Measurements from ENCODE around the gene PPM1J. TPM values are rescaled to one million over a fixed set of nuclear protein-coding genes. Genes with fewer than 3 reads are reported as not detected.

Gene PPM1J
- total RNA-seq, 1 experiment from 2014 or later: 0.52 TPM

- no peak for DNase-seq (ENCODE audit: low spot score)
- POLR2A ChIA-PET (ENCODE audit: low non-redundant PET): no interaction called here
- H3K27ac ChIP-seq (ENCODE audit: low read depth, low read length, poor library complexity, severe bottlenecking): no peak overlapping the region
- no peaks in the 10 kb centered on the region for H3K27me3 ChIP-seq (replicated peaks; ENCODE audit: insufficient read depth, low read depth, low read length, poor library complexity)
- intact Hi-C loops (cut with micrococcal nuclease; ENCODE audit: unreplicated experiment): no loop called here
- H3K4me1 ChIP-seq (ENCODE audit: insufficient read depth, low read length, poor library complexity, severe bottlenecking): no peaks in the 10 kb centered on the region
- no peak overlapping the region for H3K4me3 ChIP-seq (ENCODE audit: low read depth, low read length, poor library complexity, severe bottlenecking)
- no peak for TF ChIP-seq EZH2 (IDR thresholded peaks at IDR 0.05; ENCODE audit: borderline replicate concordance, low read depth, low read length, poor library complexity, severe bottlenecking)
- TF ChIP-seq CTCF (conservative IDR thresholded peaks at IDR 0.05; ENCODE audit: low read depth, low read length): no peak
- H3K9me3 ChIP-seq (ENCODE audit: low read depth, low read length, poor library complexity, severe bottlenecking): no peaks in the 10 kb centered on the region
- CTCF ChIA-PET: no interaction called here
- no TSS peak for BruUV-seq (replicated peaks)
- peaks cover 17% of the 10 kb centered on the region for H3K36me3 ChIP-seq (ENCODE audit: insufficient read depth, low read length, poor library complexity, severe bottlenecking)
Measured at GRCh38 chr1:112687361-112687760, 27.8 kb downstream of the PPM1J start.

GRCh38 chr1:112686835-112687234, 28.3 kb downstream of the PPM1J start:
- Histone ChIP-seq H3K4me3 (ENCODE audit: low read depth, low read length, poor library complexity, severe bottlenecking) (no peak overlapping the region), H3K9me3 (ENCODE audit: low read depth, low read length, poor library complexity, severe bottlenecking) (no peaks in the 10 kb centered on the region), H3K27ac (ENCODE audit: low read depth, low read length, poor library complexity, severe bottlenecking) (no peak overlapping the region), H3K4me1 (ENCODE audit: insufficient read depth, low read length, poor library complexity, severe bottlenecking) (no peaks in the 10 kb centered on the region), H3K27me3 (replicated peaks; ENCODE audit: insufficient read depth, low read depth, low read length, poor library complexity) (no peaks in the 10 kb centered on the region), H3K36me3 (ENCODE audit: insufficient read depth, low read length, poor library complexity, severe bottlenecking) (peaks cover 12% of the 10 kb centered on the region)
- ChIA-PET CTCF (no interaction called here), POLR2A (ENCODE audit: low non-redundant PET) (no interaction called here)
- TF ChIP-seq CTCF (conservative IDR thresholded peaks at IDR 0.05; ENCODE audit: low read depth, low read length): no peak
- TF ChIP-seq EZH2 (IDR thresholded peaks at IDR 0.05; ENCODE audit: borderline replicate concordance, low read depth, low read length, poor library complexity, severe bottlenecking): no peak
- no peak for DNase-seq (ENCODE audit: low spot score)
- intact Hi-C loops (cut with micrococcal nuclease; ENCODE audit: unreplicated experiment): no loop called here
- BruUV-seq (replicated peaks): no TSS peak

GRCh38 chr1:112686417-112686816, 28.7 kb downstream of the PPM1J start:
- no peaks in the 10 kb centered on the region for H3K4me1 ChIP-seq (ENCODE audit: insufficient read depth, low read length, poor library complexity, severe bottlenecking)
- no peak overlapping the region for H3K4me3 ChIP-seq (ENCODE audit: low read depth, low read length, poor library complexity, severe bottlenecking)
- H3K9me3 ChIP-seq (ENCODE audit: low read depth, low read length, poor library complexity, severe bottlenecking): no peaks in the 10 kb centered on the region
- CTCF ChIA-PET: no interaction called here
- no TSS peak for BruUV-seq (replicated peaks)
- DNase-seq (ENCODE audit: low spot score): no peak
- TF ChIP-seq EZH2 (IDR thresholded peaks at IDR 0.05; ENCODE audit: borderline replicate concordance, low read depth, low read length, poor library complexity, severe bottlenecking) (no peak), CTCF (conservative IDR thresholded peaks at IDR 0.05; ENCODE audit: low read depth, low read length) (no peak)
- POLR2A ChIA-PET (ENCODE audit: low non-redundant PET): no interaction called here
- peaks cover 10% of the 10 kb centered on the region for H3K36me3 ChIP-seq (ENCODE audit: insufficient read depth, low read length, poor library complexity, severe bottlenecking)
- no peak overlapping the region for H3K27ac ChIP-seq (ENCODE audit: low read depth, low read length, poor library complexity, severe bottlenecking)
- intact Hi-C loops (cut with micrococcal nuclease; ENCODE audit: unreplicated experiment): no loop called here
- no peaks in the 10 kb centered on the region for H3K27me3 ChIP-seq (replicated peaks; ENCODE audit: insufficient read depth, low read depth, low read length, poor library complexity)
